OCI-LY7 (cell line): Measurements from ENCODE around the gene AQP12A. TPM values are rescaled to one million over a fixed set of nuclear protein-coding genes. Genes with fewer than 3 reads are reported as not detected.

Source experiments
- BruUV-seq: library from RNA; stranded (reverse); fragments of 400-500 nt; replicated peaks from 2 replicates; lab custom pipeline; 2021; lab: Mats Ljungman, UMichigan
- CTCF ChIA-PET: fragments of 300-600 bp; sonication (Branson Sonifier 250); formaldehyde crosslinking; loops from one replicate; lab custom pipeline; 2022; ENCODE audit warnings: antibody characterized with exemption; ENCODE audit not compliant: unreplicated experiment; lab: Charles Lee
- POLR2A ChIA-PET: fragments of 300-600 bp; sonication (Branson Sonifier 250); formaldehyde crosslinking; loops from one replicate; lab custom pipeline; 2022; ENCODE audit warnings: antibody characterized with exemption; lab: Charles Lee
- DNase-seq: peaks from one replicate; pipeline ENCODE4 v3.0.0-alpha.2; 2015; ENCODE audit warnings: low spot score
- H2AFZ ChIP-seq: fragments of 200-600 bp; sonication (generic), shearing (Covaris generic); 2 replicates; pipeline ENCODE4 v1.6.1; 2014; ENCODE audit warnings: mild to moderate bottlenecking, antibody characterized with exemption, low read length, moderate library complexity
- H3K27ac ChIP-seq: fragments of 200-600 bp; sonication (generic); 2 replicates; pipeline ENCODE4 v1.5.1; 2014; ENCODE audit warnings: mixed run types, low read depth, mild to moderate bottlenecking, moderate library complexity, low read length, inconsistent platforms; ENCODE audit not compliant: poor library complexity, severe bottlenecking
- H3K36me3 ChIP-seq: fragments of 200-600 bp; sonication (generic); 2 replicates; pipeline ENCODE4 v1.6.1; 2014; ENCODE audit warnings: mild to moderate bottlenecking, antibody characterized with exemption, low read length, moderate library complexity, mixed read lengths; ENCODE audit not compliant: insufficient read depth
- H3K4me1 ChIP-seq: fragments of 200-600 bp; sonication (generic); 2 replicates; pipeline ENCODE4 v1.5.1; 2014; ENCODE audit warnings: mild to moderate bottlenecking, low read length; ENCODE audit not compliant: insufficient read depth, poor library complexity, severe bottlenecking
- H3K4me2 ChIP-seq: fragments of 200-600 bp; sonication (generic); 2 replicates; pipeline ENCODE4 v1.6.1; 2014; ENCODE audit warnings: mild to moderate bottlenecking, low read length
- H3K4me3 ChIP-seq: fragments of 200-600 bp; sonication (generic); 2 replicates; pipeline ENCODE4 v1.5.1; 2014; ENCODE audit warnings: mild to moderate bottlenecking, low read depth, low read length; ENCODE audit not compliant: poor library complexity, severe bottlenecking
- H3K79me2 ChIP-seq: fragments of 200-600 bp; sonication (generic); 2 replicates; pipeline ENCODE4 v1.6.1; 2016; ENCODE audit warnings: low read depth, mild to moderate bottlenecking, low read length, moderate library complexity, mixed read lengths; ENCODE audit not compliant: insufficient read depth
- H3K9me2 ChIP-seq: fragments of 200-600 bp; sonication (generic); 2 replicates; pipeline ENCODE4 v1.6.1; 2016; ENCODE audit warnings: mild to moderate bottlenecking, low read length, mixed read lengths; ENCODE audit not compliant: insufficient read depth
- H3K9me3 ChIP-seq: fragments of 200-600 bp; sonication (generic); 2 replicates; pipeline ENCODE4 v1.6.1; 2014; ENCODE audit warnings: mild to moderate bottlenecking, mixed run types, low read length, mixed read lengths
- H4K20me1 ChIP-seq: fragments of 200-600 bp; sonication (generic); 2 replicates; pipeline ENCODE4 v1.6.1; 2014; ENCODE audit warnings: mild to moderate bottlenecking, antibody characterized with exemption, low read length, moderate library complexity, mixed read lengths; ENCODE audit not compliant: insufficient read depth
- CTCF ChIP-seq: fragments of 200-600 bp; sonication (generic); conservative IDR thresholded peaks from 2 replicates; pipeline ENCODE4 v1.5.1; 2014; ENCODE audit warnings: mild to moderate bottlenecking, antibody characterized with exemption, low read length, moderate library complexity, mixed read lengths
- EZH2phosphoT487 ChIP-seq: fragments of 200-600 bp; sonication (generic); IDR thresholded peaks from 2 replicates; pipeline ENCODE4 v1.6.1; 2018; ENCODE audit warnings: low read depth, borderline replicate concordance, mild to moderate bottlenecking, mixed run types, antibody characterized with exemption, low read length, moderate library complexity, mixed read lengths
- intact Hi-C: fragments of 100-400 bp; cut with micrococcal nuclease; formaldehyde crosslinking; loops from one replicate; pipeline ENCODE4 v1.10.0; 2022; ENCODE audit not compliant: unreplicated experiment
- total RNA-seq, 2 experiments: library from RNA; depleted of rRNA in 1 of 2; stranded (reverse); fragments of >200 nt in 1 of 2; shearing (Covaris generic) in 1 of 2; gene quantifications; 2 replicates each; pipeline ENCODE4 v1.2.3, GENCODE V29; 2014 to 2022

The AQP12A gene
- total RNA-seq, 2 experiments from 2014 or later: not detected

- ChIA-PET CTCF (no interaction called here), POLR2A (no interaction called here)
- intact Hi-C loops: no loop called here
- H3K79me2 ChIP-seq: no peaks in the 10 kb centered on the region
- H3K4me3 ChIP-seq: no peak overlapping the region
- BruUV-seq: no TSS peak
- H2AFZ ChIP-seq: no peak overlapping the region
- H4K20me1 ChIP-seq: no peaks in the 10 kb centered on the region
- no peak overlapping the region for H3K27ac ChIP-seq
- no peak overlapping the region for H3K4me2 ChIP-seq
- H3K9me2 ChIP-seq: no peaks in the 10 kb centered on the region
- TF ChIP-seq CTCF: no peak
- no peak for TF ChIP-seq EZH2phosphoT487
- H3K36me3 ChIP-seq: no peaks in the 10 kb centered on the region
- no peak for DNase-seq
- H3K9me3 ChIP-seq: no peaks in the 10 kb centered on the region
- no peaks in the 10 kb centered on the region for H3K4me1 ChIP-seq
Measured at GRCh38 chr2:240705204-240705791, 13.6 kb downstream of the AQP12A start.

- ChIA-PET CTCF (no interaction called here), POLR2A (no interaction called here)
- TF ChIP-seq CTCF: no peak
- TF ChIP-seq EZH2phosphoT487: no peak
- Histone ChIP-seq H3K36me3 (no peaks in the 10 kb centered on the region), H4K20me1 (no peaks in the 10 kb centered on the region), H3K9me2 (no peaks in the 10 kb centered on the region), H3K27ac (no peak overlapping the region), H3K79me2 (no peaks in the 10 kb centered on the region), H3K4me1 (no peaks in the 10 kb centered on the region), H3K4me3 (no peak overlapping the region), H3K4me2 (no peak overlapping the region), H2AFZ (no peak overlapping the region), H3K9me3 (no peaks in the 10 kb centered on the region)
- no TSS peak for BruUV-seq
- no peak for DNase-seq
- intact Hi-C loops: no loop called here
Measured at GRCh38 chr2:240707043-240707756, 15.5 kb downstream of the AQP12A start.

GRCh38 chr2:240707821-240708220 is 16.2 kb downstream of the AQP12A start:
- ChIA-PET POLR2A (no interaction called here), CTCF (no interaction called here)
- Histone ChIP-seq H3K4me3 (no peak overlapping the region), H2AFZ (no peak overlapping the region), H3K4me2 (no peak overlapping the region), H3K36me3 (no peaks in the 10 kb centered on the region), H4K20me1 (no peaks in the 10 kb centered on the region), H3K9me3 (no peaks in the 10 kb centered on the region), H3K9me2 (no peaks in the 10 kb centered on the region), H3K79me2 (no peaks in the 10 kb centered on the region), H3K4me1 (no peaks in the 10 kb centered on the region), H3K27ac (no peak overlapping the region)
- intact Hi-C loops: no loop called here
- no peak for DNase-seq
- no TSS peak for BruUV-seq
- no peak for TF ChIP-seq EZH2phosphoT487
- no peak for TF ChIP-seq CTCF
